Osteoblast (primary cell): ENCODE measurements around the gene RIPPLY3. TPM values are rescaled to one million over a fixed set of nuclear protein-coding genes. Genes with fewer than 3 reads are reported as not detected.
"Not testable (repeated sequence)": the region's sequence is repeated elsewhere in the genome, so short reads cannot be mapped to it uniquely, and the experiment has no call there.

ENCODE experiments used
- DNase-seq: peaks from one replicate; pipeline ENCODE4 v3.0.0; 2011; ENCODE audit warnings: low spot score, mixed read lengths; ENCODE audit not compliant: insufficient read length; ENCODE audit errors: missing footprints
- H2AFZ ChIP-seq: 2 replicates; pipeline ENCODE4 v1.6.0; 2011; ENCODE audit warnings: mild to moderate bottlenecking, low read length
- H3K27ac ChIP-seq: 2 replicates; pipeline ENCODE4 v1.5.1; 2011; ENCODE audit warnings: mild to moderate bottlenecking, low read depth, low read length, moderate library complexity
- H3K27me3 ChIP-seq: 2 replicates; pipeline ENCODE4 v1.6.0; 2012; ENCODE audit warnings: mild to moderate bottlenecking, control low read depth, inconsistent platforms, low read length, moderate library complexity; ENCODE audit not compliant: insufficient read depth
- H3K36me3 ChIP-seq: 2 replicates; pipeline ENCODE4 v1.5.1; 2011; ENCODE audit warnings: mild to moderate bottlenecking, low read length, control low read depth, moderate library complexity; ENCODE audit not compliant: insufficient read depth
- H3K4me1 ChIP-seq: 2 replicates; pipeline ENCODE4 v1.5.1; 2011; ENCODE audit warnings: mild to moderate bottlenecking, low read length, control low read depth, moderate library complexity; ENCODE audit not compliant: insufficient read depth
- H3K4me2 ChIP-seq: 2 replicates; pipeline ENCODE4 v1.6.0; 2011; ENCODE audit warnings: mild to moderate bottlenecking, low read length; ENCODE audit not compliant: insufficient read depth
- H3K4me3 ChIP-seq: fragments of 200-600 bp; sonication (generic); 3 replicates; pipeline ENCODE4 v1.5.1; 2012; ENCODE audit warnings: mild to moderate bottlenecking, low read length, inconsistent platforms; ENCODE audit not compliant: insufficient read depth
- H3K79me2 ChIP-seq: 2 replicates; pipeline ENCODE4 v1.6.0; 2012; ENCODE audit warnings: mild to moderate bottlenecking, low read length, control low read depth, inconsistent platforms; ENCODE audit not compliant: insufficient read depth
- H3K9me3 ChIP-seq: 2 replicates; pipeline ENCODE4 v1.5.1; 2011; ENCODE audit warnings: low read depth, low read length, control low read depth
- H4K20me1 ChIP-seq: 2 replicates; pipeline ENCODE4 v1.6.0; 2012; ENCODE audit warnings: mild to moderate bottlenecking, low read length, control low read depth; ENCODE audit not compliant: insufficient read depth
- CTCF ChIP-seq: IDR thresholded peaks from 2 replicates; pipeline ENCODE4 v1.5.1; 2011; ENCODE audit warnings: mild to moderate bottlenecking, low read depth, low read length, moderate library complexity; ENCODE audit errors: extremely low read depth
- total RNA-seq: library from RNA; depleted of rRNA; stranded (reverse); fragments of >200 nt; gene quantifications from 2 replicates; pipeline ENCODE4 v1.2.3, GENCODE V29; 2012

The RIPPLY3 gene
- total RNA-seq, 1 donor, result not detected

GRCh38 chr21:36994501-36995158, 11.9 kb upstream of the RIPPLY3 start:
- H3K79me2 ChIP-seq, result no peaks in the 10 kb centered on the region
- no peak for DNase-seq
- peak overlapping the region; percentile 52 for H3K4me2 ChIP-seq
- no peaks in the 10 kb centered on the region for H3K27me3 ChIP-seq
- H4K20me1 ChIP-seq, result no peaks in the 10 kb centered on the region
- H3K36me3 ChIP-seq, result no peaks in the 10 kb centered on the region
- H2AFZ ChIP-seq, result peak overlapping the region; percentile 70
- TF ChIP-seq CTCF, result peak; percentile 11
- no peaks in the 10 kb centered on the region for H3K9me3 ChIP-seq
- peak overlapping the region; percentile 52 for H3K4me3 ChIP-seq
- H3K4me1 ChIP-seq, result no peaks in the 10 kb centered on the region
- no peak overlapping the region for H3K27ac ChIP-seq

GRCh38 chr21:36995285-36995684, 11.2 kb upstream of the RIPPLY3 start:
- H3K36me3 ChIP-seq, H3K27ac ChIP-seq, H3K4me2 ChIP-seq, H3K4me3 ChIP-seq, H3K27me3 ChIP-seq, H4K20me1 ChIP-seq, H3K9me3 ChIP-seq, DNase-seq, H2AFZ ChIP-seq, H3K4me1 ChIP-seq, H3K79me2 ChIP-seq: not testable (repeated sequence)

- DNase-seq, result no peak
- Histone ChIP-seq H2AFZ (no peak overlapping the region), H3K4me3 (no peak overlapping the region), H3K9me3 (no peaks in the 10 kb centered on the region), H3K79me2 (no peaks in the 10 kb centered on the region), H3K4me1 (no peaks in the 10 kb centered on the region), H4K20me1 (no peaks in the 10 kb centered on the region), H3K27ac (no peak overlapping the region), H3K36me3 (no peaks in the 10 kb centered on the region), H3K4me2 (no peak overlapping the region), H3K27me3 (peaks cover 3% of the 10 kb centered on the region)
- no peak for TF ChIP-seq CTCF
Observed at GRCh38 chr21:36999131-36999898, 7.2 kb upstream of the RIPPLY3 start.

- Histone ChIP-seq H3K36me3 (no peaks in the 10 kb centered on the region), H3K27me3 (peaks cover 4% of the 10 kb centered on the region), H3K9me3 (no peaks in the 10 kb centered on the region), H3K4me1 (no peaks in the 10 kb centered on the region), H2AFZ (no peak overlapping the region), H4K20me1 (no peaks in the 10 kb centered on the region), H3K4me2 (no peak overlapping the region), H3K27ac (no peak overlapping the region), H3K79me2 (no peaks in the 10 kb centered on the region), H3K4me3 (no peak overlapping the region)
- DNase-seq, result no peak
- TF ChIP-seq CTCF, result peak; percentile 14
Observed at GRCh38 chr21:37000381-37000780, 6.1 kb upstream of the RIPPLY3 start.
